ENCODE measurements around the gene MKNK2.
A peak's percentile ranks its signal among the peaks of the same experiment; 100 is the strongest.

Gene MKNK2

DNA sequence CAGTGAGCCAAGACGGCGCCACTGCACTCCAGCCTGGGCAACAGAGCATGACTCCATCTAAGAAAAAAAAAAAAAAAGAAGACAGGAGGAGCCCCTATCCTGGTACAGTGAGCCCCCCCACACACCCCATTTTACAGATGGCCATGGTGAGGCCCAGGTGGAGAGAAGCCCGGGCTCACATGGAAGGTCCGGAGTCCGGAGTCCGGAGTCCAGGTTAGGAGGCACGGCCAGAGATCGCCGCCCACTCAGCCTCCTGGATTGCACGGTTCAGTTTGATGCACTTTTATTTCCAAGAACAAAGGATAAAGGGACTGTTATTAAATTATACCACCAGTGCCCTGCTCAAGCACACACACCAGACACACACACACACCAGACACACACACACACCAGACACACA, 24.3 kb downstream of the MKNK2 start:
- no peak for DNase-seq (ENCODE audit: low read depth)

- DNase-seq (ENCODE audit: low read depth) = no peak
Observed at GRCh38 chr19:2022289-2022688, 28.8 kb downstream of the MKNK2 start.

DNA sequence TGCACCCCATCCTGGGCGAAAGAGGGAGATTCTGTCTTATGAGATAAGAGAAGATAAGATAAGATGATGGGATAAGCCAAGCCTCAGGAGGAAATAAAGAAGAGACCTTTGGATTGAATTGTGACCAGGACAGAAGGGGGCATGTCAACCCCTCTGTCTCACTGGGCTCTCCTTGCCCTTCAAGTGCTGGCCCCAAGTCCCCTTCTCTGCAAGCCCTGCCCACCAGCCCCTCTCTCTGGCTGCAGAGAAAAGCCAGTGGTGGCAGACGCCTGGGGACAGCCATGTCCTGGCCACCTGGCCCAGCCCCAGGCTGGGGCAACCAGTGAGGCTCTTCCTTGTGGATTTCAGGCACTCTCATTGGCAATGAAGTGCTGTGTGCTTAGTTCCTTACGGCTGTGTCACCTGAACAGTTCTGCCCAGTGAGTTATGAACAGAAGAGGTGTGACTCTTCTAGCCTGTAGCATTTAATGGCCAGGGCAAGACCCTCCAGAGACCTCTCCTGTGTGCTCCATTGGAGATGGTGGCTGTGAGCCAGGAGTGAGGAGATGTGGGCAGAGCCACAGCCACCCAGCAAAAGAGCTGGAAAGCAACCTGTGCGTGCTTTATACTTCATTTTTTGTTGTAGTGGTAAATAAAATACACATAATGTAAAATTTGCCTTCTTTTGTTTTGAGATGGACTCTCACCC, 29.4 kb downstream of the MKNK2 start:
- no peak for DNase-seq (ENCODE audit: low read depth)

DNA sequence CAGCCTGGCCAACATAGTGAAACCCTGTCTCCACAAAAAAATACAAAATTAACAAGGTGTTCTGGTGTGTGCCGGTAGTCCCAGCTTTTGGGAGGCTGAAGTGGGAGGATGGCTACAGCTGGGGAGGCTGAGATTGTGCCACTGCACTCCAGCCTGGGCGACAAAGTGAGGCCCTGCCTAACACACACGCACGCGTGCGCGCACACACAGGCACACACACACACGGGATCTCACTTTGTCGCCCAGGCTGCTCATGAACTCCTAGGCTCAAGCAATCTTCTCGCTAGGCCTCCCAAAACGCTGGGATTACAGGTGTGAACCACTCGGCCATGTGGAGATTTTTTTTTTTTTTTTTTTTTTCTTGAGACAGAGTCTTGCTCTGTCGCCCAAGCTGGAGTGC, 32.3 kb downstream of the MKNK2 start:
- no peak for DNase-seq (ENCODE audit: low read depth)

DNA sequence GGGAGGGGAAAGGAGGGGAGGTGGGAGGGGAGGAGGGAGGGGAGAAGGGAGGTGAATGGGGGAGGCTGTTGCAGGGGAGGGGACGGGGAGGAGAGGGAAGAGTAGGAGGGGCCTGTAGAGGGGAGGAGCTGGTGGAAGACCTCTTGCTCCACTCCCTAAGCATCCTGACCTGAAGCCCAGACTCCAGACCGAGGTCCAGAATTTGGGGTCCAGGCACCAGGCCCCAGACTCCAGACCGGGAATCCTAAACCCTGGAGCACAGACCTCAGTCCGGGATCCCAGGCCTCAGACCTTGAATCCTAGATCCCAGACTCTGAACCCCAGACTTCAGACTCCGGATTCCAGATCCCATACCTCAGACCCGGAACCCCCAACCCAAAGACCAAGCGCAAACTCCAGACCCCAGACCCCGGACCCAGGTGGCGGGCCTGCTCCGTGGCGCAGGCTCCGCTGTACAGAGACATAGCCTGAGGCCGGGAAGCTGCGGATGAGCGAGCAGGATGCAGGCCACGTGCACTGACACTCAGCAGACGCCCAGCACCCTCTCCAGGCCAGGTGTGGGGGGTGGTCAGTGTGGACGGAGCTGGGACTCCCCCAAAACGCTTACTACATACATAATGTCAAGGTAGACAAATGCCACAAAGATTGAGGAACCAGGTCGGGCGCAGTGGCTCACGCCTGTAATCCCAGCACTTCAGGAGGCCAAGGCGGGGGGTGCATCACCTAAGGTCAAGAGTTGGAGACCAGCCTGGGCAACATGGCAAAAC, 34.8 kb downstream of the MKNK2 start:
- DNase-seq (ENCODE audit: low read depth) = peak; percentile 96

DNA sequence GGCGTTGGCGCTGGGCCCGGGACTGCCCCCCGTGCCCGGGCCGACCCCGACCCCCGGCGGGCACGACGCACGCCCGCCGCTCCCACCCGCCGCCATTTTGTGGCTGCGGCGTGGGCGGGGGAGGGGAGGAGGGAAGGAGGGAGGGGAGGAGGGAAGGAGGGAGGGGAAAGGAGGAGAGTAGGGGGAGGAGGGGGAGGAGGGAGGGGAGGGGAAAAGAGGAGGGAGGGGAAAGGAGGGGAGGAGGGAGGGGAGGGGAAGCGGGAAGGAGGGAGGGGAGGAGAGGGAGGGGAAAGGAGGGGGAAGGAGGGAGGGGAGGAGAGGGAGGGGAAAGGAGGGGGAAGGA, 35.5 kb downstream of the MKNK2 start, which contains the start of gene BTBD2:
Gene BTBD2 (minus strand): TSS at position 107 of the 343 bp plus-strand sequence. CDS start 11 bp downstream, at position 96.
- peak; percentile 91 for DNase-seq (ENCODE audit: low read depth)

- DNase-seq (ENCODE audit: low read depth) = no peak
Observed at GRCh38 chr19:2014731-2015607, 36.1 kb downstream of the MKNK2 start.

- no peak for DNase-seq (ENCODE audit: low read depth)
Observed at GRCh38 chr19:2014131-2014571, 36.9 kb downstream of the MKNK2 start.

- DNase-seq (ENCODE audit: low read depth) = no peak
Observed at GRCh38 chr19:2013683-2013961, 37.4 kb downstream of the MKNK2 start.

- DNase-seq (ENCODE audit: low read depth) = no peak
Observed at GRCh38 chr19:2012941-2013682, 37.9 kb downstream of the MKNK2 start.

DNA sequence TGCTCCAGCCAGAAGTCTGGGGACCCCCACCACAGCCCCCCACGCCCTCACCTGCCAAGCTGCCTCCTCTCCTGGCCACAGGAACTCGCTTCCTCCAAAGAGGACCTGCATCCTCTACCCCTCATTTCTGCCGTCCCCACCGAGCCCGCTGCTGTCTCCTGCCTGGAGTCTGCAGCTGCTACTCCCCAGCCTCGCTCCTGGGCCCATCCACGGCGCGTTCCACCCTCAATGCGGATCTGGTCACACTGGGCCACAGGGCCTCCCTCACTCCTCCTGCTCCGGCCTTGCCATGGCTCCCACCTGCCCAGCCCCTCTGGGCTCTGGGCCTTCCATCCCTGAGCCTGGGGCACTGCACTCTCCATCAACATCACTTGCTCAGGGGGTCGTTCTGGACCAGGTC, 39.9 kb downstream of the MKNK2 start:
- DNase-seq (ENCODE audit: low read depth) = no peak

GRCh38 chr19:2010135-2010668, 40.8 kb downstream of the MKNK2 start:
- DNase-seq (ENCODE audit: low read depth) = no peak

- DNase-seq (ENCODE audit: low read depth) = no peak
Observed at GRCh38 chr19:2003874-2004273, 47.2 kb downstream of the MKNK2 start.

- DNase-seq (ENCODE audit: low read depth) = no peak
Observed at GRCh38 chr19:1999856-2000515, 51.1 kb downstream of the MKNK2 start.

DNA sequence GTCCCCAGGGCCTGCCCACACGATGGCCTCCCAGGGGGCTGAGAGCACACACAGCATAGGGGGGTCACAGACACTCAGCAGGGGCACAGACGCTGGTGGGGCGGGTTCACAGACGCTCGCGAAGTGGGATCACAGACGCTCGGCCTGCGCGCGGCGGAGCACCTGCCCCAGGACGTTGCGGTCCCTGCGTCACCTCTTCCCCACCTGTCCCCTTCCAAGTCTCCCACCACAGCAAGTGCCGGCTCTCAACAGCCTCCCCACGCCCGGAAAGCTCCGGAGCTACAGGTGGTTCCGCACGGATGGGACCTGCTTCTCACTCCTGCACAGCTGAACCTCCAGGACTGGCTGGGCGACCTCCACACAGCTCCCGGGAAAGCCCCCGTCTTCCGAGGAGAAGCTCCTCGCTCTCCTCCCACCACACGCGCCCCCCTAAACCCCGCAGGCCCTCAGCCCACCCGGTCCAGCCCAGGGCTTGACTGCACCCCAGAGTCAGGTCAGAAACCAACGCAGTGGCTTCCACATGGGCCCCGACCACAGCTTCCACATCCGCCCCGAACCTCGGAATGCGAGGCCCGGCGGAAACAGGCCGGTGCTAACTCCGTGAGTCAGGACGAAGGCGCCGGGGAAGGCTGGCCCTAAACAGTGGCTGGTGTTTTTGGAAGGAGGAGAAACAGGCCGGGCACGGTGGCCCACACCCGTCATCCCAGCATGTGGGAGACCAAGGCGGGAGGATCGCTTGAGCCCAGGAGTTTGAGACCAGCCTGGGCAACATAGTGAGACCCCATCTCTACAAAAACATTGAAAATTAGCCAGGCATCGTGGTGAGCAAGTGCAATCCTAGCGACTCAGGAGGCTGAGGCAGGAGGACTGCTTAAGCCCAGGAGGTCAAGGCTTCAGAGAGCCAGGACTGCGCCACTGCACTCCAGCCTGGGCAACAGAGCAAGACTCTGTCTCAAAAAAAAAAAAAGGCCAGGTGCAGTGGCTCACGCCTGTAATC, 52.0 kb downstream of the MKNK2 start:
- DNase-seq (ENCODE audit: low read depth) = no peak

- DNase-seq (ENCODE audit: low read depth) = no peak
Observed at GRCh38 chr19:1997353-1998233, 53.5 kb downstream of the MKNK2 start.

DNA sequence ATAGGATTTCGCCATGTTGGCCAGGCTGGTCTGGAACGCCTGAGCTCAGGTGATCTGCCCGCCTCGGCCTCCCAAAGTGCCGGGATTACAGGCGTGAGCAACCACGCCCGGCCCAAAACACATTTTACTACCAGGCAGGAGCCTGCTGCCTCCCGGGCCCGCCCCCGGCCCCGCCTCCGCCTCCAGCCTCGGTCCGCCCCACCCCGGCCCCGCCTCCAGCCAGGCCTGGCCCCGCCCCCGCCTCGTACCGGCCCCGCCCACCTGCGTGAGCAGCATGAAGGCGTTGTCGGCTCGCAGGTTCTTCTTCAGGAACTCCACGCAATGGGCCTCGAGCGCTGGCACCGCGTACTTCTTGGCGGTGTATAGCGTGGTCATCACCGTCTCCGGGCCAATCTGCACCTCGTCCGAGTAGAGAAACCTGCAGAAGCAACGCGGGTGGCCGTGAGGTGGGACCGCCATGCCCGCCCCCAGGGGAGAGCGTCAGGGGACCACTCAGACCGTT, 58.2 kb downstream of the MKNK2 start:
- no peak for DNase-seq (ENCODE audit: low read depth)

- no peak for DNase-seq (ENCODE audit: low read depth)
Observed at GRCh38 chr19:1991018-1991913, 59.8 kb downstream of the MKNK2 start.
